Measurements from ENCODE around the gene CCDC188.

DNA sequence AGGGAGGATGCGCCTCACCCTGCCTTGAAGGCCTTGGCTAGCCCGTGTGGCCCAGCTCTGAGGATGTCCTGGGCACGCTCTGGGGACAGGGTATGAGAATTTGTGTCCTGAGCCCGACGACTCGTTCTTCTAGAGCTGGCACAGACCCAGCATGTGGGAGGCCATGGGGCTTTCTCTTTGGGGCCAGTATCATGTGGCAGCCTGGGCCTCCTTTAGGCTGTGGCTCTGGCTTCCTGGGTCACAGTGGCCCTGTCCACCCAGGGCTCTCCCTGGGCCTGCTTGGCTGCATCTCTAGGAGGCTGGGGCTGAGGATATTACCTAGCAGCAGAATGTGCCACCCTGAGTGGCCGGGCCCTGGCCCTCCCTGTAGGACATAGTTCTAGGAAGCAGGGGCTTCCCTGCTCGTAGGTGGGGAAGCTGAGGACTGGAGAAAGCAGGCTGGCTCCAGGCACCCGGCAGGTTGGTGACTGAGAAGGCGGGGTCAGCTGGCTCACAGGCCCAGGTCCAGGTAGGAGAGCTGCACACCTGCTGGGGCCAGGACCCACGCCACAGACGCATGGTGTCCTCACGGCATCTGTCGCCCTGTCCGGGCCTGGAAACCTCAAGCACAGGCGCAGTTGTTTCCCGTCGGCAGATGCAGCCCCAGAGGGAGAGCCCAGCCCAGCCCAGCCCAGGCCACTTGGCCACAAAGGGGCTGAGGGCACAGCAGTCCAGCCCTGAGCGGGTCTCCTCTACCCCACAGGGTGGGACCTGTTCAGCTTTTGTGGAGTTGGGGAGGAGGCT is 6.8 kb downstream of the CCDC188 start:
- TF ChIP-seq CTCF (IDR thresholded peaks at IDR 0.05; ENCODE audit: low read depth, low read length) = no peak
- TF ChIP-seq EZH2phosphoT487 (IDR thresholded peaks at IDR 0.05; ENCODE audit: low read depth) = no peak
